RPMI8226 (cell line): ENCODE data around the gene RHOBTB1.

Experiments
- DNase-seq: peaks from one replicate; pipeline ENCODE4 v3.0.0-alpha.2; 2015

The RHOBTB1 gene

DNA sequence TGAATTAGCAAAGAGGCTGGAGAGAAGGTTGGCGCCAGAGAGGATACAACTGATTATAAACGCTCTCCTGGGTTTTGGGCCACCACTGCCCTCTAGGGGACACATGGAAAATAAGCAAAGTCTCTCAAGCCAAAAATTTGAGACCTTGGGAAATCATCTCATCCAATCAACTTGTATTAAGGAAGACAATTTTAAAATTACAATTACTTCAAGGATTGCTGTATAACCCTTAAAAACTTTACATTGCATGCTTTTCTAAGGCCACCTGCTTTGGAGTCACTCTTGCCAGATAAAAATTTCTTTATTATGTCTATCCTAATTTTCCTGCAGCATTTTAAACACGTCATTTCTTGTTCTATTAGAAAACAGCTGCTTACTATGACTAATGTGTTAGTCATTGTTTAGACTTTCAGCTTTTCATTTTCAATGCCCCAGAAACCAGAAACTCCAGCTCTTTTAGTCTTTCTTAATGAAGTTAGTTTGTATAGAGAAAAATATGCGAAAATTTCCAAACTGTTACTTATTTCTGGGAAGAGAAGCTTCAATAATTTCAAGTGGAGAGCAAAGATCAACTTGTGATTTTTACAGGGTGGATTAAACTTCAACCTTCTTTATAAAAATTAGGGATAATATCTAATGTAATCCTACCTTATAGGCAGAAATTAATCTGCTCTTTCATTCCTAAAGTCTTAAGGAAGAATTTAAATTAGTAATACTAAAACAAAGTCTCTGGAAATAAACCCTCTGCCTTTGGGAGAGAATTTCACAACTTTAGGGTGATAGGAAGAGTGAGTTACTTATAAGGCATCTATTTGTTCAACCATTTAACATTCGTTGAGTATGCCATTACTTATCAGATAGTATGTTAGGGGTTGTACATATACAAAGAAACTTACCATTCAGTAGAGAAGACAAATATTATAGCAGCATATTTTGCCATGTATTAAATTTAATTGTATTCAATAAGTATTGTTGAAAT lies 20.6 kb upstream of the RHOBTB1 start:
- peak; percentile 66 for DNase-seq

- no peak for DNase-seq
Observed at GRCh38 chr10:60963441-60964256, 19.7 kb upstream of the RHOBTB1 start.

DNA sequence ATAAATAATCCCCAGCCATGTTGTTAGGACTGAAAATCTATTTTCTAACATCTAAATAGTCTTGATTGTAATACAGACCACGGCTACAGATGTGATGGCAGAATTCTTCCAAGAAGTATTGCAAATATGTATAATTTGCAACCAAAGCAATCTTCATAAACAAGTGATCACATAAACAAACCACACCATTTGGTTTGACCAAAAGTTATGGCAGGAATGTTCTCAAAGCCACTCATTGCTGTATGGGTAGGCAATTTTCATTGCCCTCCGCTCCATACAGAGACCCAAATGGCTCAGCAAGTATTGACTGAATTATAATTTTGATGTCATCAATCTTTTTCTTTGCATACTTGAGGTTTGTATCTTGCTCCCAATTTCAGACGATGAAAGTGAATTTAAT lies 19.0 kb upstream of the RHOBTB1 start:
- DNase-seq: no peak

GRCh38 chr10:60960913-60961312 lies 16.9 kb upstream of the RHOBTB1 start:
- no peak for DNase-seq

- no peak for DNase-seq
Observed at GRCh38 chr10:60960031-60960430, 16.0 kb upstream of the RHOBTB1 start.

DNA sequence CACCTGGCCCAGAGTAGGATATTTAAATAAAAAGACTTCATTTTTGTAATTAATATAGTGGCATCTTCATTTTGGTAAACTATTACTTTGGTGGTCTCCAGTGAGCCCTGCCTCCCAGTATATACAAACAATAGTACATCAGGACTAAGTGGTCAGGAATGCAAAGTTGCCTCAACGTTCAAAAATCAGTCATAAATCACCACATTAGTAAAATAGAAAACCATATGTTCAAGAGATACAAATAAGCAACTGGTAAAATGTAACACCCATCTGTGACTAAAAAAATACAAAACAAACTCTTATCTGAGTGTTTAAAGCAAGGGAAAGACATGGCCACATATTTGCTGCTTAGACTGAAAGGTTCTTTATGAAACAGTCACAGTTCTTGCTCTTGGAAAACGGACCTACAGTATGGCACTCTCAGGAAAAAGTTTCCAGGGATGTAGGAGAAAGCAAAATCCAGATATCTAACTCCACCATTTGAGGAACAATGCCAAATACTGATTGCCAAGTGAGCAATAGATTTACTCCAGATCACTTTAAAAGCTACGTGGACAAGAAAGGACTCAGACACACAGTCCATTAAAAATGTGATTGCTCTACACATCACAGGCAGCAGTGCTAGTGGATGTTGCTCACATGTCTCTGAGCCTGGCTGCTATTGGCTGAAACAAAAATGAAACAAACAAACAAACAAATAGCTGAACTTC lies 15.1 kb upstream of the RHOBTB1 start:
- DNase-seq: no peak

- no peak for DNase-seq
Observed at GRCh38 chr10:60957667-60958221, 13.8 kb upstream of the RHOBTB1 start.

GRCh38 chr10:60955957-60956425 lies 12.0 kb upstream of the RHOBTB1 start:
- DNase-seq: no peak

DNA sequence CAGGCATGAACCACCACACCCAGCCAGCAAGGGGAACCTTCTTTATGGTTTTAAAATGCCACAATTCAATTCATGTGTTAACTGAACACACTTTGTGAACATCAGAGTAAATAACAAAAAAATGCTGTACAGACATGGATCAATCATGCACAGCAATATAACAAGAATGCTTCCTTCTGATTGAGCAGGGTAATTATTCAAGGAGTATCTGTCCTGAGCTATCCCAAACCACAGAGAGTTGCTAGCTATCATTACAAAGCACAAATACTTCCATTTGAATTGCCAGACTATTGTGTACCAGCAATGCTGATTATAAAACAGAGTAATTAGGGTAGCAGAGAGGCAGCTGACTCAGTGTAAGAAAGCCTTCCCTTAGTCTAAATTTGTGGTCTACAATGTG lies 11.3 kb upstream of the RHOBTB1 start:
- DNase-seq: no peak

DNA sequence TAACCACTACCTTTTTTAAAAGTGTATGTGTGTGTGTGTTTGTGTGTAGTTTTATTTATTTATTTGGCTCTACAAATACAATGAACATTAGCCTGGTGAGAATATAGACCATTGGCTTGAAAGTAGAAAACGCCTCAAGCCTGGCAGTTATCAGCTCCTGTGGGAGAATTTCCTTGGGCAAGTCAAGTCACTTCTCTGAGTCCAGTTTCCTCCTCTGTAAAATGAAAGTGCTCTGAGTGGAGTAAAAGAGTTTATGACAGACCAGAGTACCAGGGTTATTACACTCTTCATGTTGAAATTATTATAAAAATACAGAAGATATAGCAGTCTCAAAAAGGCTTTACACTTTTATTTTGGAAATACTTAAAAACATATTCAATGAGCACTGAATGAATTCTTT lies 10.1 kb upstream of the RHOBTB1 start:
- DNase-seq: no peak

DNA sequence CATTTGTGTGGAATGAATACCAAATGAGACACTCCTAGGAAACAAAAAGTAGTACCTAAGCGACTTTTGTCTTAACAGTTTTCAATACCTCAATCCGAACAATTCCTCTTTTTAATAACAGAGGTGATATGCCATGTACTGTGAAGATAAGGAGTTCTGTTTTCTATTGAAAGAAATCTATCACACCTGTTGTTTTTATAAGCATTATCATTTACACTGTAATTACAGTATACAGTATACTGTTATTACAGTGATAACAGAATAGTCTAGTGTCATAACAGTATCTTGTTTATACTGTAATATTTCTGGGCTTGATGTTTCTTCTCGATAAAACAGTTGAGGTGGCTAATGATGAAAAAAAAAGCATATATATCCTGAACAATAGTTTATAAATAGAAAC lies 9.4 kb upstream of the RHOBTB1 start:
- no peak for DNase-seq

DNA sequence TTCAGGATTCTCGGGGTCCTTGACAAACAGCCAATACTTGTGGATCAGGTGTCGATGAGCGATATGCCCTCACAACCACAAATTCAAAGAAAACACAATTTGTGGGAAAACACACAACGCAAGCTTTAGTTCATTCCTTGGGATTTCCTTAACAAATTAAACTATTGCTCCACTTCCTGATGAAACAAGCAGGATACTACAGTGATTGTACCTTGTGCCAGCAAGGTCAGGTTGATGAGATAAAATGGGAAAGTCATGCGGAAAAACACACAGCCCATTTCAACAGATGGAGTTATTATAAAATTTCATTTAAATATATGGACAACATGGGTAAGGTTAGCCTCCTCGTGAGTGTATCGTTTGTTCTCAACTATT lies 8.8 kb upstream of the RHOBTB1 start:
- DNase-seq: no peak

DNA sequence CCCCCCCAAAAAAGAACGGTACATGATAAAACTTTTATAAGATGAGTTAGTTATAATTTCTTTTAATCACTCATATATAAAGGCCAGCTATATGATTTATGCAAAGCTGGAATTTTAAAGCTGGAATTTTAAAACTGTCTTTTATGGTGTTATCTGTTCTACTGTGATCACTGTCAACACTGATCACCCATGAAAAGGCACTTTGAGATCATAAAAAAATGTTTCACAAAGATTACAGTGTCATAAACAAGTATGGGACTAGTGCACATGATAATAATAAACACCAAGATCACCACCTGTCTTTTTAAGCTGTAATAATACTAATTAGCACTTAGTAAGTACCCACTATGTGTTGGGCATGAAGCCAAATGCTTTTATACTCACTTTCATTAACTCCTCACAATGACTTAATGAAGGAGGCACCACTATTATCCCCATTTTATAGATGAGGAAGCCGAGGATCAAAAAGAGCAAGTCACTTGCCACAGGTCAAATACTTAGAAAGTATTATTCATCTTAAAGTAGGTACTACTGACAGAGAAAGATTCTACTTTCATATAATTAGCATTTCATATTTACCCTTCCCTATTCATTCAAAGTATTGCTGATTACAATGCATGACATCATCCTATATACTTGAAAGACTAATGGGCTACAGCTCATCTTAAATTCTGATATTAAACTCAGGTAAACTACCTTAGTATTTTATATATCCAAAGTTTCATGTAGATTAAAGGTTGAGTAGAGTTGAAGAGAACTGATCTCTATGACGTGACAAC lies 8.3 kb upstream of the RHOBTB1 start:
- no peak for DNase-seq

GRCh38 chr10:60951272-60951724 lies 7.3 kb upstream of the RHOBTB1 start:
- no peak for DNase-seq

GRCh38 chr10:60950300-60950699 lies 6.3 kb upstream of the RHOBTB1 start:
- no peak for DNase-seq

DNA sequence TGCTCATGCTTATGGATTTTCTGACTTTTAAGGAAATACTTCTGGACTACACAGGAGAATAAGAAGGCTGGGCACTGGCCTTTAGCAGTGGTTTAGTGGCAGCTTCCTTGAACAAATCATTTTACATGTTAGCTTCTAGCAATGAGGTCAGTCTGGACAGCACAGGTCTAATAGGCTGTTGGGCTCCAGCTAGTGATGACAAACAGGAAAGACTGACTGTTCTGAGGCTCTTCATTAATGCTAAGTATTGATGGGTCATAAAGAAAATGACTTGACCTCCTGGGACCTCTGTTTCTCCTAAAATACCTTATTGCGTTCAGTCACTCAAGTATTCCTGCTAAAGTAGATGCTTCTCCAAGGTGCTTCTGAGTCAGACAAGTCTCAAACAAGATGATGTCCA lies 4.9 kb upstream of the RHOBTB1 start:
- DNase-seq: no peak

DNA sequence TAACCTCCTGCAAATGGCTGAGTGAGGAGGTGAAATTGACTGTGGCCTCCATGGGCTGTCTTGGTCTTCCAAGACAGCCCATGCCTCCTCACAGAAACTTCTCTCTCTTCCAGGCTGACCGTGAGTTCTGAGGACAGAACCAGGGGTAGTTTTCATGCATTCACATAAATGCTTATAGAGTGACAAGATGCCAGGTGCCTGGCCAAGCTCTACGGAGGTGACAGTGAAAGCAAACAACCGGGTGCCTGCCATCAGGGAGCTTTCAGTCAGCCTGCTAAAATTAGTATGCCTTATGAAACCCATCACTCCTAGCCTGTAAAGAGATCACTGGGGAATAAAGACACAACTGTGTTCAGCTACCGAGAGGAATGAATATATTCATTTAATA lies 919 bp upstream of the RHOBTB1 start:
- no peak for DNase-seq

DNA sequence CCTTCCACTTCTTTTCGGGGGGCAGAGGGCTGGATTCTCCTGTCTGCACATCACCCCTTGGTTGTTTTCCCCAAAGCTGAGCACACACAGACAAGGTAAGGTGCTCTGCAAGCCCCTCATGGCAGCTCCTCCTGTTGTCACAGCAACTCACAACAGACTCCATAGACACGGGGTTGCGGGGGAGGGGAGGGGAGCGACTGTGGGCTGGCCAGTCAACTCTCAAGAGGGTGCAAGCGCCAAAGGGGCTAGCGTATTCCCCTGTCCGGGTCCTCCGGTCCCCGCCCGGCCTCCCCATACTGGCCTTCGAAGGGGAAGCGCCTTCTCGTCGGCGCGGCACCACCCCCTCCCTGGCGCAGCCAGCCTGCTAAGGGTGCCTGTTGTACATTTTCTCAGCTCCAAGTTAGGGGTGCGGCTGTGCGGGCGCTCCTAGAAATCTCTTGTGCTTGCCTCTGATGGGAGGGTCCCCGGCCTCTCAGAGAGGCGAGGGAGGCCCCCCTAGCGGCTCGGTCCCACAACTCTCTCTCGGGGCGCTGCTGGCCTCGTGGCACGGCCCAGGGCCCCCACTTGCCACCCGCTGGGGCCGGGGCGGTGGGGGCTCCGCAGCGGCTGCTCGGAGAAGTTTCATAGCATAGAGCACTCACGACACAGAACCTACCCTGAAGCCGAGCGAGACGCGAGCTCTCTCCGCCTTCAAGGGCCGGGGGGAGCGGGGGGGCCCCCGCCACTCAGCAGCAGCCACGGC lies 498 bp downstream of the RHOBTB1 start:
- peak; percentile 58 for DNase-seq

DNA sequence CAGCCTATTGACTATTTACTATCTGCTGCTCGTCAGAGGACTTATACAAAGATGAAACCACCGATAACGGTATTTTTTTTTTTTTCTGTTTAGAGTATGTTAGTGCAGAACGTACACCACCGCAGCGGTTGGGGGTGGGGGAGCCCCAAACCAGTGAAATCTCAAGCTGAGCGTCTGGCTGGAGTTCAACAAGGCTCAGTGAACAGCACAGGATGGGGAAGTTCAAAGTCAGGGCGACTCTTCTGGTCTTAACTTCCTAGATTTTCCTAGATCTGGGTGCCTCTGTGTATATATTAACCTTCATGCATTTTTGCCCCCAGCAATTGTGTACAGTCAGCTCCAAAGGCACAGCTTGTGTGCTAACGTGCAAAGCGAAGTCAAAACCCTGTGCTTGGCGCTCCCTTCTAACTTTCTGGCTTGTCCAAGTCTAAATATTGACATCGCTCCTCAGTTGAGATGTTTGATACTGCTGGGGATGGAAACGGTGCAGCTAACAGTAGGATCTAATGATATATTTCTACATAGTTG lies 1.1 kb downstream of the RHOBTB1 start:
- peak; percentile 80 for DNase-seq

DNA sequence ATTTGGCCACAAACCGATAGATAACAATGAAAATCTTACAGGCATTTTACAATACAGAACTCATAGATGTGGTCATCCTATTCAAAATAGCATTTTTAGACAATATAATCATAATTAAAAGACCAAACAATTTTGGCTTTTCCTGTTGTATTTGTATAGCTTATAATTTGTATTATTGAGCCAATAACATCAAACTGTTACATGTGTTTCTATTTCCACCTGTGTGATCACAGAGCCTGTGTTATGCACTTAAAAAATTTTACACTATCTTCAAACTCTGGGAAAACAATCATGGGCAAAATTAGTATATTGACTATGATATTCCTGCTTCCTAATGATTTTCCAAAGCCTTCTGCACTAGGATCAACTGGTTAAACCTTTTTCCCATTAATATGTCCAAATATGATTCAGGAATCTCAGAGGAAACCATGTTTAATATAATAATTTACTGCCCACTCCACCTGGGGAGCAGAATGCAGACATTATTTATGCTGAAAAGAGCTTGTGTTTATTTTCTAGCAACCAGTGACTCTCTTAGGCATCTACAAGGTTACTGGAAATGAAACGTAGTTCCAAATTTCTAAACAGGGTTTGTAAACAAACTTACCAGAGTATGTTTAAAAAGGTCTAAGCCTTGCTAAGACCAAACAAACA lies 1.7 kb downstream of the RHOBTB1 start:
- DNase-seq: no peak
